ENCODE measurements around the gene AS3MT. TPM values are rescaled to one million over a fixed set of nuclear protein-coding genes. Genes with fewer than 3 reads are reported as not detected.

The AS3MT gene
- total RNA-seq, 4 donors from 2014 or later: 2.2 to 4.0 (median 2.6) TPM; not detected in 1

- TF ChIP-seq, protein P1, sequence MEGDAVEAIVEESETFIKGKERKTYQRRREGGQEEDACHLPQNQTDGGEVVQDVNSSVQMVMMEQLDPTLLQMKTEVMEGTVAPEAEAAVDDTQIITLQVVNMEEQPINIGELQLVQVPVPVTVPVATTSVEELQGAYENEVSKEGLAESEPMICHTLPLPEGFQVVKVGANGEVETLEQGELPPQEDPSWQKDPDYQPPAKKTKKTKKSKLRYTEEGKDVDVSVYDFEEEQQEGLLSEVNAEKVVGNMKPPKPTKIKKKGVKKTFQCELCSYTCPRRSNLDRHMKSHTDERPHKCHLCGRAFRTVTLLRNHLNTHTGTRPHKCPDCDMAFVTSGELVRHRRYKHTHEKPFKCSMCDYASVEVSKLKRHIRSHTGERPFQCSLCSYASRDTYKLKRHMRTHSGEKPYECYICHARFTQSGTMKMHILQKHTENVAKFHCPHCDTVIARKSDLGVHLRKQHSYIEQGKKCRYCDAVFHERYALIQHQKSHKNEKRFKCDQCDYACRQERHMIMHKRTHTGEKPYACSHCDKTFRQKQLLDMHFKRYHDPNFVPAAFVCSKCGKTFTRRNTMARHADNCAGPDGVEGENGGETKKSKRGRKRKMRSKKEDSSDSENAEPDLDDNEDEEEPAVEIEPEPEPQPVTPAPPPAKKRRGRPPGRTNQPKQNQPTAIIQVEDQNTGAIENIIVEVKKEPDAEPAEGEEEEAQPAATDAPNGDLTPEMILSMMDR (IDR thresholded peaks at IDR 0.05; ENCODE audit: low read depth): no peak
Observed at GRCh38 chr10:102832248-102832647, 37.0 kb upstream of the AS3MT start.

- TF ChIP-seq, protein P1 (IDR thresholded peaks at IDR 0.05; ENCODE audit: low read depth): no peak
Observed at GRCh38 chr10:102832987-102833386, 36.3 kb upstream of the AS3MT start.

GRCh38 chr10:102834143-102834542, 35.1 kb upstream of the AS3MT start:
- TF ChIP-seq, protein P1 (IDR thresholded peaks at IDR 0.05; ENCODE audit: low read depth): no peak

GRCh38 chr10:102835007-102835482, 34.2 kb upstream of the AS3MT start:
- TF ChIP-seq, protein P1 (IDR thresholded peaks at IDR 0.05; ENCODE audit: low read depth): no peak

GRCh38 chr10:102837230-102837721, 32.0 kb upstream of the AS3MT start, which contains the start of gene CYP17A1:
Gene CYP17A1, minus strand, starts transcription at chr10:102837413. Its CDS starts 52 bp downstream, at chr10:102837361.
- TF ChIP-seq, protein P1 (IDR thresholded peaks at IDR 0.05; ENCODE audit: low read depth): no peak

GRCh38 chr10:102841827-102842345, 27.4 kb upstream of the AS3MT start:
- TF ChIP-seq, protein P1 (IDR thresholded peaks at IDR 0.05; ENCODE audit: low read depth): no peak

DNA sequence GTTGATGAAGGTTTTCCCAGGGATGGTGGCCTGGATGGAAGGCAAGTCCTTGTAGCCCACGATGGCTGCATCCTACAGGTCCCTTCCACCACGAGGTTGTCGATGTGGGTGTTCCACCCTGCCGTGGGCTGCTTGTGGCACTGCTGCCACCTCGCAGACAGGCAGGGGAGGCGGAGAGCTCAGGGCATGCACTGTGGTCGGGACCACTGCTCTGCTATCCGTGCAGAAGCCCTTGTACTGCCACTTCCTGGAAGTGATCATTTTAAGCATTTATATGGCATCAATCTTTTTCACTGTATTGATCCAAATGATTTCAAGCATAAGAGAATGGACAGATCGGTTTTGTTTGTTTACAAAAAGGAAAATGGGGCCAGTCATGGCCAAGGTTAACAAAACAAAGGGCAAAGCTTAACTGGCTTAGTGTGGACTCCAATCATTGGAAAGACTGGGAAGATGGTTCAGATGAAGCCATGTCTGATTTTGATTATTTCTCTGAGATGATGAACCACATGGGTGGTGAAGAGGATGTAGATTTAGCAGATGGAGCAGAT, 23.8 kb upstream of the AS3MT start:
- TF ChIP-seq, protein P1 (IDR thresholded peaks at IDR 0.05; ENCODE audit: low read depth): no peak

Data from subcutaneous adipose tissue (tissue), 4 donors.